Subcutaneous abdominal adipose tissue (tissue), 5 donors: Measurements from ENCODE around the gene PTPRM.
A peak's percentile ranks its signal among the peaks of the same experiment; 100 is the strongest.

Experiments
- H3K27ac ChIP-seq: one replicate; pipeline ENCODE4 v1.7.0; 2013; ENCODE audit warnings: low read depth, mild to moderate bottlenecking, inconsistent platforms, low read length, moderate library complexity
- H3K27me3 ChIP-seq, 5 donors: one replicate each; pipeline ENCODE4 v1.7.0; 2013; ENCODE audit warnings: low read length in 5 of 5, inconsistent platforms in 1 of 5; ENCODE audit not compliant: control insufficient read depth in 5 of 5, insufficient read depth in 4 of 5
- H3K36me3 ChIP-seq, 5 donors: one replicate each; pipeline ENCODE4 v1.7.0; 2013; ENCODE audit warnings: low read length in 5 of 5; ENCODE audit not compliant: control insufficient read depth in 5 of 5, insufficient read depth in 5 of 5
- H3K4me1 ChIP-seq, 5 donors: one replicate each; pipeline ENCODE4 v1.7.0; 2013; ENCODE audit warnings: low read length in 5 of 5, mild to moderate bottlenecking in 3 of 5, moderate library complexity in 1 of 5; ENCODE audit not compliant: control insufficient read depth in 5 of 5, insufficient read depth in 5 of 5
- H3K4me3 ChIP-seq, 5 donors: one replicate each; pipeline ENCODE4 v1.7.0; 2013; ENCODE audit warnings: low read length in 5 of 5, low read depth in 1 of 5
- H3K9ac ChIP-seq, 5 donors: one replicate each; pipeline ENCODE4 v1.7.0; 2013; ENCODE audit warnings: low read length in 5 of 5, mild to moderate bottlenecking in 4 of 5, moderate library complexity in 3 of 5
- H3K9me3 ChIP-seq, 5 donors: one replicate each; pipeline ENCODE4 v1.7.0; 2013; ENCODE audit warnings: low read length in 5 of 5; ENCODE audit not compliant: control insufficient read depth in 5 of 5
- donor health status: healthy.
- donor health status: healthy.
- donor health status: healthy.
- donor health status: healthy.
- donor health status: healthy.

Gene PTPRM

GRCh38 chr18:7923105-7923504, 356.0 kb downstream of the PTPRM start:
- H3K9ac ChIP-seq = peak overlapping the region in 2 of 5 donors; percentile 30 to 72
- no peaks in the 10 kb centered on the region for H3K27me3 ChIP-seq
- H3K36me3 ChIP-seq = peaks cover 0 to 5% (median 0%) of the 10 kb centered on the region in 5 donors
- H3K4me1 ChIP-seq = peaks cover 0 to 19% (median 17%) of the 10 kb centered on the region in 5 donors
- H3K4me3 ChIP-seq = peak overlapping the region in 1 of 5 donors; percentile 33
- H3K9me3 ChIP-seq = peaks cover 0 to 8% (median 4%) of the 10 kb centered on the region in 5 donors
- H3K27ac ChIP-seq = peak overlapping the region; percentile 78

DNA sequence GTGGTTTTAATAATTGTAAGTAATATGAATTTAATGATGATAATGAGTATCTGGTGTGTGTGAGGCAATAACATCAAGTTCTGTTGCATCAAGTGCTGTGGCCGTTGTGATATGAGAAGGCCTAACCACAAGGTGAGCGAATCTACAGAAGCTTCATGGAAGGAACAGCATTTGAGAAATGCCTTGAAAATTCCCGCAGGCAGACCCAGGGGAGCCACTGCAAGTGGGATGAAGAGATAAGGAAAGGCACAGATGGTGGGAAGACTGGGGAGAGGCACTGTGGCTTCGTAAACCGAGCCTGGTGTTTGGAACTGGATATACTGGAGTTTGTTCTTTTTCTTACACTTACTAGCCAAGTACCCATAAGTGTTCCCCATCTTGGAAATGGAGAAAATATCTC, 357.5 kb downstream of the PTPRM start:
- Histone ChIP-seq H3K27me3 (no peaks in the 10 kb centered on the region), H3K9ac (peak overlapping the region in 1 of 5 donors; percentile 72), H3K9me3 (peaks cover 0 to 7% (median 4%) of the 10 kb centered on the region in 5 donors), H3K27ac (peak overlapping the region; percentile 26), H3K4me1 (peaks cover 0 to 19% (median 17%) of the 10 kb centered on the region in 5 donors), H3K36me3 (peaks cover 0 to 5% (median 0%) of the 10 kb centered on the region in 5 donors), H3K4me3 (no peak overlapping the region)

GRCh38 chr18:7926526-7926925, 359.4 kb downstream of the PTPRM start:
- no peak overlapping the region for H3K27ac ChIP-seq

GRCh38 chr18:7927119-7927518, 360.0 kb downstream of the PTPRM start:
- Histone ChIP-seq H3K9ac (no peak overlapping the region), H3K27me3 (no peaks in the 10 kb centered on the region), H3K4me1 (peaks cover 0 to 17% (median 14%) of the 10 kb centered on the region in 5 donors), H3K27ac (no peak overlapping the region), H3K36me3 (peaks cover 0 to 5% (median 0%) of the 10 kb centered on the region in 5 donors), H3K9me3 (no peaks in the 10 kb centered on the region), H3K4me3 (no peak overlapping the region)

More at GRCh38 chr18:7926526-7926925, 359.4 kb downstream of the PTPRM start:
- H3K27me3 ChIP-seq = no peaks in the 10 kb centered on the region
- no peaks in the 10 kb centered on the region for H3K9me3 ChIP-seq
- no peak overlapping the region for H3K9ac ChIP-seq
- H3K4me1 ChIP-seq = peaks cover 0 to 19% (median 17%) of the 10 kb centered on the region in 5 donors
- H3K4me3 ChIP-seq = no peak overlapping the region
- H3K36me3 ChIP-seq = peaks cover 0 to 5% (median 0%) of the 10 kb centered on the region in 5 donors

- no peaks in the 10 kb centered on the region for H3K4me1 ChIP-seq
- peaks cover 0 to 16% (median 4%) of the 10 kb centered on the region in 5 donors for H3K36me3 ChIP-seq
- no peak overlapping the region for H3K27ac ChIP-seq
- no peak overlapping the region for H3K9ac ChIP-seq
- H3K9me3 ChIP-seq = no peaks in the 10 kb centered on the region
- no peak overlapping the region for H3K4me3 ChIP-seq
- H3K27me3 ChIP-seq = no peaks in the 10 kb centered on the region
Measured at GRCh38 chr18:7931763-7932162, 364.6 kb downstream of the PTPRM start.

DNA sequence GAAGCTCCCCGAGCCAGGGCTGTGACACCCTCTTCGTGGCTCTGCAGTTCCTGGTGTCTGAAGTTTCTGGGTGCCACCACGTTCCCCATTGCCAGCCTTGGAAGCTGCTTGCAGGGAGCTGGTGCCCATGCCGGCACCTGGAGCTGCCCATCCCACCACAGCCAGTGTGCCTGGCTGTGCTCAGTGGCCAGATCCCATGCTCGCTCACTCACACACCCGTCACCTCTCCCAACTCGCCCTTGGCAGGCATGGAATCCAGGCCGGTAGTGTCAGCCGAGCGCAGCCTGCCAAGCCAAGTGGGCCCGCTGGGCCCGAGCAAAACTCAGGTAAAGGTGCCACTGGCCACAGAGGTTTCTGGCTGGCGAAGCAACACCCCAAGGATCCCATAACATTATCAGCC, 370.2 kb downstream of the PTPRM start:
- Histone ChIP-seq H3K9ac (no peak overlapping the region), H3K9me3 (no peaks in the 10 kb centered on the region), H3K27me3 (no peaks in the 10 kb centered on the region), H3K27ac (no peak overlapping the region), H3K4me3 (no peak overlapping the region), H3K36me3 (peaks cover 4 to 21% (median 8%) of the 10 kb centered on the region in 5 donors), H3K4me1 (peaks cover 0 to 11% (median 3%) of the 10 kb centered on the region in 5 donors)

GRCh38 chr18:7939521-7939920, 372.4 kb downstream of the PTPRM start:
- no peaks in the 10 kb centered on the region for H3K9me3 ChIP-seq
- peaks cover 0 to 17% (median 6%) of the 10 kb centered on the region in 5 donors for H3K36me3 ChIP-seq
- no peak overlapping the region for H3K9ac ChIP-seq
- H3K27me3 ChIP-seq = no peaks in the 10 kb centered on the region
- no peak overlapping the region for H3K27ac ChIP-seq
- peaks cover 0 to 11% (median 3%) of the 10 kb centered on the region in 5 donors for H3K4me1 ChIP-seq
- no peak overlapping the region for H3K4me3 ChIP-seq

DNA sequence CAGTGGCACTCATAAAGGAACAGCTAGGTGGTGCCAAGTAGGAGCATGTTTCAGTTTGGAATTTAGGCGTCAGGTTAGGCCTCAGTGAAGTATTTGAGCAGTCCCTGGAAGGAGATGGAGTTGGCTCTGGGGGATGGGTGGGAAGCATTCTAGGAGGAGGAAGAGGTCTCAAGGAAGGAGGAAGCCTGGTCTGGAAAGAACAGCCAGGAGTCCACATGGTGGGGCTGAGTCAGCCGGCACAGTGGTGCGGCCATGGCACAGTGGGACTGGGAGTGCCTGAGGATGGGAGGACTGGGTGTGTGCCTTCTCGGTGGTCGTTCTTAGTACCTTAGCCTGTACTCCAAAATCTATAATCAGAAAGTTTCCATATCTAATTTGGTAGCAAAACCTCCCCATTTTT, 373.3 kb downstream of the PTPRM start:
- no peak overlapping the region for H3K27ac ChIP-seq
- no peaks in the 10 kb centered on the region for H3K9me3 ChIP-seq
- peaks cover 0 to 17% (median 6%) of the 10 kb centered on the region in 5 donors for H3K36me3 ChIP-seq
- no peak overlapping the region for H3K4me3 ChIP-seq
- no peak overlapping the region for H3K9ac ChIP-seq
- H3K4me1 ChIP-seq = peaks cover 0 to 11% (median 3%) of the 10 kb centered on the region in 5 donors
- no peaks in the 10 kb centered on the region for H3K27me3 ChIP-seq

DNA sequence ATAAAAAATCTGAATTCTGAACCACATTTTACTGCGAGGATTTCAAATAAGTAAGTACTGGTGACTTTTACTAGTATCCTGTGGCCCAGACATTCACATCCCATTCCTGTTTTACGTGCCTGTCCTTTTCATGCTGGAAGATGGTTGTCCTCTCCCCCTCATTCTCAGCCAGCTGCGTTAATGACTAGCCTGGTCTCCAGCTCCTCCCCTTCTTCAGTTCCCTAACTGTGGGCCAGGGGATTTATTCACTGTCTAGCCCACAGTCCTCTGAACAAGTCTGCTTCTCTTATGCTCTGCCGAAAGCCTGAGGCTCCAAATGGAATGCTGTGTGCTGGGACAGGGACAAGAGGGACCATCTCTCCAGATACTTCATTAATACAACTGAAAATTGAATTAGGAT, 373.9 kb downstream of the PTPRM start:
- Histone ChIP-seq H3K9me3 (no peaks in the 10 kb centered on the region), H3K4me3 (no peak overlapping the region), H3K27ac (no peak overlapping the region), H3K27me3 (no peaks in the 10 kb centered on the region), H3K4me1 (peaks cover 0 to 11% (median 3%) of the 10 kb centered on the region in 5 donors), H3K9ac (no peak overlapping the region), H3K36me3 (peaks cover 0 to 15% (median 6%) of the 10 kb centered on the region in 5 donors)

DNA sequence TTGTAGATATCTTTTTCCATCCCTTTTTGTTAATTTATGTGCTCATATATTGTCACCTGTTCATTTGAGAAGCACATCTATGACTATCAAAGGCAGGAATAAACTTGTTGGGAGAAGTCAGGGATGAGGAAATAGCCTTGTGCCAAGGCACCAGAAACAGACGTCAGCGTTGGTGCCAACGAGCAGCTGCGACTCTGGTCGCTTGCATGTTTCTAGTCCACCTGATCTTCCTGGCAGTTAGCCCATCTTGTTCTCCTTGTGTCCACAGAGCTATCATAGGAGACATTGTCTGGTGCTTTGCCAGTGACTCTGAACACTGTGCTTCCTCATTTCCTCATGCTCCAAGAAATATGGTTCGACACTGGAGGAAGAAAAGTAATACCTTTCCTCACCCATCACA, 374.4 kb downstream of the PTPRM start:
- peaks cover 0 to 9% (median 6%) of the 10 kb centered on the region in 5 donors for H3K36me3 ChIP-seq
- H3K4me3 ChIP-seq = no peak overlapping the region
- H3K27me3 ChIP-seq = no peaks in the 10 kb centered on the region
- H3K9me3 ChIP-seq = no peaks in the 10 kb centered on the region
- H3K4me1 ChIP-seq = peaks cover 0 to 16% (median 6%) of the 10 kb centered on the region in 5 donors
- H3K27ac ChIP-seq = no peak overlapping the region
- H3K9ac ChIP-seq = no peak overlapping the region
